Neural cell (in vitro differentiated cells): ENCODE data around the gene KIF16B.

Experiments used
- EP300 ChIP-seq: fragments of 450-650 bp; conservative IDR thresholded peaks from 2 replicates; pipeline ENCODE4 v1.6.1; 2014; ENCODE audit warnings: antibody characterized with exemption, mild to moderate bottlenecking, moderate library complexity; ENCODE audit not compliant: poor library complexity, severe bottlenecking
- EZH2 ChIP-seq: fragments of 200-600, 300-800 bp; shearing (Covaris generic), sonication (generic); IDR thresholded peaks from 2 replicates; pipeline ENCODE4 v1.6.1; 2014; ENCODE audit warnings: antibody characterized with exemption, low read length, borderline replicate concordance, mild to moderate bottlenecking; ENCODE audit not compliant: insufficient read depth, poor library complexity, severe bottlenecking
- POLR2AphosphoS5 ChIP-seq: IDR thresholded peaks from 2 replicates; pipeline ENCODE4 v1.6.1; 2012
- RAD21 ChIP-seq: fragments of 450-650 bp; conservative IDR thresholded peaks from 2 replicates; pipeline ENCODE4 v1.6.1; 2014; ENCODE audit warnings: antibody characterized with exemption, mild to moderate bottlenecking, moderate library complexity
- SMC3 ChIP-seq: fragments of 450-650 bp; conservative IDR thresholded peaks from 2 replicates; pipeline ENCODE4 v1.6.1; 2014; ENCODE audit warnings: antibody characterized with exemption, mild to moderate bottlenecking, moderate library complexity; ENCODE audit not compliant: poor library complexity
- TAF1 ChIP-seq: IDR thresholded peaks from 2 replicates; pipeline ENCODE4 v1.6.1; 2012; ENCODE audit warnings: low read depth
- TF ChIP-seq, protein P1 (sequence below): fragments of 450-650 bp; IDR thresholded peaks from 2 replicates; pipeline ENCODE4 v1.5.1; 2014; ENCODE audit warnings: antibody characterized with exemption, mild to moderate bottlenecking, moderate library complexity; ENCODE audit not compliant: poor library complexity, severe bottlenecking
- TF ChIP-seq, protein P2 (sequence below): IDR thresholded peaks from 2 replicates; pipeline ENCODE4 v1.6.1; 2012; ENCODE audit warnings: borderline replicate concordance

DNA sequence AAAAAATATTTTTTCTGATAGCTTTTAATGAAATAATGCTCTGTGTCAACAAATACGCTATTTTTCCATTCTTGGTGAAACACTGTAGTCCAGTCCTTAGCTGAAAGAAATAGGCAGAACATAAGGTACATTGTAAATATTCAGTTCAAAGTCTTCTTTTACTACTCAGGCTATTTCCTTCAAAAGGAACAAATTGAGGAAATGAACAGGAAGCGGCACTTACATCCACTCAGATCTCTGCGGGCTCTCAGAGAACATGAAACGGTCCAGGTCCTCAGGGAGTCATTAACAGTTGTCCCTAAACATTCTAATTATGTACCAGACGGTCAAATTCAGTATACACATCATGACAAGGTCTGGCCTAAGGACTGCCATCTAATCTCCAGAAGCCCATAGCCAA is 212.6 kb downstream of the KIF16B start:
- TF ChIP-seq, protein P1, sequence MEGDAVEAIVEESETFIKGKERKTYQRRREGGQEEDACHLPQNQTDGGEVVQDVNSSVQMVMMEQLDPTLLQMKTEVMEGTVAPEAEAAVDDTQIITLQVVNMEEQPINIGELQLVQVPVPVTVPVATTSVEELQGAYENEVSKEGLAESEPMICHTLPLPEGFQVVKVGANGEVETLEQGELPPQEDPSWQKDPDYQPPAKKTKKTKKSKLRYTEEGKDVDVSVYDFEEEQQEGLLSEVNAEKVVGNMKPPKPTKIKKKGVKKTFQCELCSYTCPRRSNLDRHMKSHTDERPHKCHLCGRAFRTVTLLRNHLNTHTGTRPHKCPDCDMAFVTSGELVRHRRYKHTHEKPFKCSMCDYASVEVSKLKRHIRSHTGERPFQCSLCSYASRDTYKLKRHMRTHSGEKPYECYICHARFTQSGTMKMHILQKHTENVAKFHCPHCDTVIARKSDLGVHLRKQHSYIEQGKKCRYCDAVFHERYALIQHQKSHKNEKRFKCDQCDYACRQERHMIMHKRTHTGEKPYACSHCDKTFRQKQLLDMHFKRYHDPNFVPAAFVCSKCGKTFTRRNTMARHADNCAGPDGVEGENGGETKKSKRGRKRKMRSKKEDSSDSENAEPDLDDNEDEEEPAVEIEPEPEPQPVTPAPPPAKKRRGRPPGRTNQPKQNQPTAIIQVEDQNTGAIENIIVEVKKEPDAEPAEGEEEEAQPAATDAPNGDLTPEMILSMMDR: no peak
- TF ChIP-seq POLR2AphosphoS5 (no peak), EP300 (no peak), EZH2 (no peak), RAD21 (no peak), SMC3 (no peak), TAF1 (no peak)
- TF ChIP-seq, protein P2, sequence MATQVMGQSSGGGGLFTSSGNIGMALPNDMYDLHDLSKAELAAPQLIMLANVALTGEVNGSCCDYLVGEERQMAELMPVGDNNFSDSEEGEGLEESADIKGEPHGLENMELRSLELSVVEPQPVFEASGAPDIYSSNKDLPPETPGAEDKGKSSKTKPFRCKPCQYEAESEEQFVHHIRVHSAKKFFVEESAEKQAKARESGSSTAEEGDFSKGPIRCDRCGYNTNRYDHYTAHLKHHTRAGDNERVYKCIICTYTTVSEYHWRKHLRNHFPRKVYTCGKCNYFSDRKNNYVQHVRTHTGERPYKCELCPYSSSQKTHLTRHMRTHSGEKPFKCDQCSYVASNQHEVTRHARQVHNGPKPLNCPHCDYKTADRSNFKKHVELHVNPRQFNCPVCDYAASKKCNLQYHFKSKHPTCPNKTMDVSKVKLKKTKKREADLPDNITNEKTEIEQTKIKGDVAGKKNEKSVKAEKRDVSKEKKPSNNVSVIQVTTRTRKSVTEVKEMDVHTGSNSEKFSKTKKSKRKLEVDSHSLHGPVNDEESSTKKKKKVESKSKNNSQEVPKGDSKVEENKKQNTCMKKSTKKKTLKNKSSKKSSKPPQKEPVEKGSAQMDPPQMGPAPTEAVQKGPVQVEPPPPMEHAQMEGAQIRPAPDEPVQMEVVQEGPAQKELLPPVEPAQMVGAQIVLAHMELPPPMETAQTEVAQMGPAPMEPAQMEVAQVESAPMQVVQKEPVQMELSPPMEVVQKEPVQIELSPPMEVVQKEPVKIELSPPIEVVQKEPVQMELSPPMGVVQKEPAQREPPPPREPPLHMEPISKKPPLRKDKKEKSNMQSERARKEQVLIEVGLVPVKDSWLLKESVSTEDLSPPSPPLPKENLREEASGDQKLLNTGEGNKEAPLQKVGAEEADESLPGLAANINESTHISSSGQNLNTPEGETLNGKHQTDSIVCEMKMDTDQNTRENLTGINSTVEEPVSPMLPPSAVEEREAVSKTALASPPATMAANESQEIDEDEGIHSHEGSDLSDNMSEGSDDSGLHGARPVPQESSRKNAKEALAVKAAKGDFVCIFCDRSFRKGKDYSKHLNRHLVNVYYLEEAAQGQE: no peak
